Measurements from ENCODE around the gene REEP1. TPM values are rescaled to one million over a fixed set of nuclear protein-coding genes. Genes with fewer than 3 reads are reported as not detected.
"Not testable (repeated sequence)": the region's sequence is repeated elsewhere in the genome, so short reads cannot be mapped to it uniquely, and the experiment has no call there.

The REEP1 gene
- total RNA-seq, 1 donor from 2014 or later, result 0.35 TPM

DNA sequence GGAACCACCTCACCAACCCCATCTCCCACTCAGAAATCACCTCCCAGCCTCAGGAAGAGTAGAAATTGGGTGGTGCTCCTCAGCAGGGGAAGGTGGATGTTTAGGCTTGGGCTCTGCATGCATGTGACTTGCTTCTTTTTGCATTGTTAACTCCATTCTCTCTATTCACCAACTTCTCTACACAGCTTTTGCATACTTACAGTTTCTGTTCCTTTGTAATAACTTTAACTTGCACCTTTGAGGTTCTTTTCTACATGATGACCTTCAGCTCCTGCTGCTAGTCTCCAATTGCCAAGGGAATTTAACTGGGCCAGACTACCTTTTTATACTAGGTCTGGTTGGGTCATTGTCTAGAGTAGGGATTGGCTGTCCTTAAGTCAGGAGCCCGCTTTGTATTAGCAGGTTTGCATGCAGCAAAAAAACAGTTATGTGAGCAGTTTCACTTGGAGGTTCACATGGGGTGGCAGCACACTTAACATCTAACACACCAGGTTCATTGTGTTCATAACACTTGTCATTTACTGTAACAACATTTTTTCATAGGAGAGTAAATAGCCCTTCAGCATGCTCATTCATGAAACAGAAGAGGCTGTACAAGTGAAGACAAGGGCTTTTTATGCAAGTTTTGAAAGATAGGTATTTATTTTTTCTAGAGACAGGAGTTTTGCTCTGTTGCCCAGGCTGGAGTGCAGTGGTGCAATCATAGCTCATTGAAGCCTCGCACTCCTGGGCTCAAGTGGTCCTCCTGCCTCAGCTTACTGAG, 126.2 kb downstream of the REEP1 start:
- TF ChIP-seq, protein P1, sequence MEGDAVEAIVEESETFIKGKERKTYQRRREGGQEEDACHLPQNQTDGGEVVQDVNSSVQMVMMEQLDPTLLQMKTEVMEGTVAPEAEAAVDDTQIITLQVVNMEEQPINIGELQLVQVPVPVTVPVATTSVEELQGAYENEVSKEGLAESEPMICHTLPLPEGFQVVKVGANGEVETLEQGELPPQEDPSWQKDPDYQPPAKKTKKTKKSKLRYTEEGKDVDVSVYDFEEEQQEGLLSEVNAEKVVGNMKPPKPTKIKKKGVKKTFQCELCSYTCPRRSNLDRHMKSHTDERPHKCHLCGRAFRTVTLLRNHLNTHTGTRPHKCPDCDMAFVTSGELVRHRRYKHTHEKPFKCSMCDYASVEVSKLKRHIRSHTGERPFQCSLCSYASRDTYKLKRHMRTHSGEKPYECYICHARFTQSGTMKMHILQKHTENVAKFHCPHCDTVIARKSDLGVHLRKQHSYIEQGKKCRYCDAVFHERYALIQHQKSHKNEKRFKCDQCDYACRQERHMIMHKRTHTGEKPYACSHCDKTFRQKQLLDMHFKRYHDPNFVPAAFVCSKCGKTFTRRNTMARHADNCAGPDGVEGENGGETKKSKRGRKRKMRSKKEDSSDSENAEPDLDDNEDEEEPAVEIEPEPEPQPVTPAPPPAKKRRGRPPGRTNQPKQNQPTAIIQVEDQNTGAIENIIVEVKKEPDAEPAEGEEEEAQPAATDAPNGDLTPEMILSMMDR (conservative IDR thresholded peaks at IDR 0.05; ENCODE audit: low read depth, low read length), result no peak
- H3K4me3 ChIP-seq (ENCODE audit: low read depth, low read length), result no peak overlapping the region
- DNase-seq (ENCODE audit: low read depth), result no peak

DNA sequence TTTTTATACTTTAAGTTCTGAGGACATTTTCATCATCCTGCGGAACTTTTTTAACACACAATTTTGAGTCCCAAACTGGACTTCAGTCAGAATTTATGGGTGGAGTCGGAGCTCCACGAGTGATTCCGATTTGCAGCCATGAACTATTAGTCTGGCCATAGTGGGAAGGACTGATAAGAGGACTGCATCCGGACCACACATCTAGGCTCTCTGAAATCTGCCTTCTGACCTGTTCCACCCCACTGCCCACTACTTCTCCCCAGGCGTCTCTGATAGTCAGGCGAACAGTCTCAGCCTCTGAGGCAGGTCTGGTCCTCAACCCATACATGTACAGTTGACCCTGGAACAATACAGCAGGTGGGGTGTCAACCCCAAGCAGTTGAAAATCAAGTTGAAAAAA, 133.0 kb downstream of the REEP1 start:
- no peak for DNase-seq (ENCODE audit: low read depth)
- no peak overlapping the region for H3K4me3 ChIP-seq (ENCODE audit: low read depth, low read length)
- TF ChIP-seq, protein P1 (conservative IDR thresholded peaks at IDR 0.05; ENCODE audit: low read depth, low read length), result no peak

GRCh38 chr2:86203614-86204013, 133.8 kb downstream of the REEP1 start:
- no peak overlapping the region for H3K4me3 ChIP-seq (ENCODE audit: low read depth, low read length)
- DNase-seq (ENCODE audit: low read depth), result no peak
- TF ChIP-seq, protein P1 (conservative IDR thresholded peaks at IDR 0.05; ENCODE audit: low read depth, low read length), result no peak

DNA sequence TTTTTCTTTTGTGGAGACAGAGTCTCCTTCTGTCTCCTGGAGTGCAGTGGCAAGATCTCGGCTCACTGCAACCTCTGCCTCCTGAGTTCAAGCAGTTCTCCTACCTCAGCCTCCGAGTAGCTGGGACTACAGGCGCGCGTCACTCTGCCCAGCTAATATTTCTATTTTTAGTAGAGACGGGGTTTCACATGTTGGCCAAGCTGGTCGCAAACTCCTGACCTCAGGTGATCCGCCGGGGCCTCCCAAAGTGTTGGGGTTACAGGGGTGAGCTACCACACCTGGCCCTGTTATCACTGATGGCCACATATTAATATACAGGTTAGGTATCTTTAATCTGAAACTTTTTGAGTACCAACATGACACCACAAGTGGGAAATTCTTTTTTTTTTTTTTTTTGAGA, 134.7 kb downstream of the REEP1 start:
- TF ChIP-seq, protein P1 (conservative IDR thresholded peaks at IDR 0.05; ENCODE audit: low read depth, low read length), result no peak
- no peak overlapping the region for H3K4me3 ChIP-seq (ENCODE audit: low read depth, low read length)
- DNase-seq (ENCODE audit: low read depth), result no peak

- H3K4me3 ChIP-seq (ENCODE audit: low read depth, low read length), result no peak overlapping the region
- TF ChIP-seq, protein P1 (conservative IDR thresholded peaks at IDR 0.05; ENCODE audit: low read depth, low read length), result no peak
- no peak for DNase-seq (ENCODE audit: low read depth)
Observed at GRCh38 chr2:86202336-86202692, 135.1 kb downstream of the REEP1 start.

DNA sequence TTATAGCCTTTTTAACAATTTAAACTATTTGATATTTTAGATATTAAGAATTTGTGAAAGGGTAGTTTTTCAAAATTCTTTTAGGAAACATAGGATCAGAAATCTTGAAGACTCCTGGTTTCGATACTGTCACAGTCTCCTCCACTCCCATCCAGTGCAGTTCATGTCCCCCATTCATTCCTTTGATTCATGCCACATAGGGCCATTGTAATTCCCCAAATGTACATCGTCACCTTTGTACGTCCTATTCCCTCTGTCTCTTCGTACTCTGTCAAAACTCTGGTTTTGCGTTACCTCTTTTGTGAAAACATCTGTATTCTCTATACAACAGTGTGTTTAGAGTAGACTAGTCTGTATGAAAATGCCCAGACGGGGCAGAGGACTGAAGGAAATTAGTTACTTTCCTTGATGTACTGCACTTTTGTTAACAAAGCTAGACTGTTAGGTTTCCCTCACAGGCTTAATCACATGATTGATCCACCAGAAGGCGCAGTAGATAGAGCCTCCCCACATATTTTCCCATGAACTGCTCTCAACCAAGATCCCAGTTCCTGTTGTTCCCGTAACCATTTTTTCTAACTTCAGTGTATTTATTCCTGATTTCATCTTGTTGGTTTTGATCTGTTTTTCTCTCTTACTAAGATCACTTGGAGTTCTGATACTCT, 135.6 kb downstream of the REEP1 start:
- TF ChIP-seq, protein P1 (conservative IDR thresholded peaks at IDR 0.05; ENCODE audit: low read depth, low read length), result no peak
- H3K4me3 ChIP-seq (ENCODE audit: low read depth, low read length), result no peak overlapping the region
- no peak for DNase-seq (ENCODE audit: low read depth)

DNA sequence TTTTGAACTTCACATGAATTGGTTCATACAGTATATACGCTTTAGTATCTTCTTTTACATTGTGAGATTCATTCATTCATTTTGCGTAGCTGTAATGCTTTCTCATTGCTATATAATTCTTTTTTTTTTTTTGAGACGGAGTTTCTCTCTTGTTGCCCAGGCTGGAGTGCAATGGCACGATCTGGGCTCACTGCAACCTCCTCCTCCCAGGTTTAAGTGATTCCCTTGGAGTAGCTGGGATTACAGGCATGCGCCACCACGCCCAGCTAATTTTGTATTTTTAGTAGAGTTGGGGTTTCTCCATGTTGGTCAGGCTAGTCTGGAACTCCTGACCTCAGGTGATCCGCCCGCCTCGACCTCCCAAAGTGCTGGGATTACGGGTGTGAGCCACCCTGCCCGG, 136.9 kb downstream of the REEP1 start:
- not testable (repeated sequence) for DNase-seq (ENCODE audit: low read depth)
- peak overlapping the region; percentile 98 for H3K4me3 ChIP-seq (ENCODE audit: low read depth, low read length)
